ENCODE results near the gene WWOX.

Gene WWOX

DNA sequence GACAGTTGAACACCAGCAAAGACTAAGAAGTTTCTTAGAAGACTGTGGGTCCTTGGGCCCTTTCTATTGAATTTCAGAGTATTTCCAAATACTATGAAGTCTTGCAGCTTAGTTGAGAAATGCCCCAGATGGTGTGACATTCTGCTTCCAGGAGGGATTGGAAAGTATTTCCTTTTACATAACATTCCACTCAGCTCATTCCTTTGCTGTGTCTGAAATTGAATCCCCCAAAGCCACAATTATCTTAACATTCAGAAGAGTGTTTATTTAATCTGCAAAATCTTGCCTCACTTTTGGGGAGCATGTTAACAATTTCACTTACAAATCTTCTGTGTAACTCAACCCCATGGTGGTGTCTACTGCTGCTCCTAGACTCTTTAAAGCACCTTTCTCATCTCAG, 307.7 kb downstream of the WWOX start:
- FAIRE-seq = no peak

DNA sequence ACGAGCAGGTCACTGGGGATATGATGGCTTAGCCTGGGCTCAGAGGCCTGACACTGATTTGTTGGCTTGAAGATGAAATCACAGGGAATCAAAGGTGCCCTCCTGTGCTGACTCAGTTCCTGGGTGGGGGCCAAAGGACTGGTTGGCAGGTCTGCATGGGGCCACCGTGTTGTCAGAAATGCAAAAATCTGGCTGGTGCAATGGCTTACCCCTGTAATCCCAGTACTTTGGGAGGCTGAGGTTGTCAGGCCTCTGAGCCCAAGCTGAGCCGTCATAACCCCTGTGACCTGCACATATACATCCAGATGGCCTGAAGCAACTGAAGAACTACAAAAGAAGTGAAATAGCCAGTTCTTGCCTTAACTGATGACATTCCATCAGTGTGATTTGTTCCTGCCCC, 314.2 kb downstream of the WWOX start:
- no peak for FAIRE-seq

DNA sequence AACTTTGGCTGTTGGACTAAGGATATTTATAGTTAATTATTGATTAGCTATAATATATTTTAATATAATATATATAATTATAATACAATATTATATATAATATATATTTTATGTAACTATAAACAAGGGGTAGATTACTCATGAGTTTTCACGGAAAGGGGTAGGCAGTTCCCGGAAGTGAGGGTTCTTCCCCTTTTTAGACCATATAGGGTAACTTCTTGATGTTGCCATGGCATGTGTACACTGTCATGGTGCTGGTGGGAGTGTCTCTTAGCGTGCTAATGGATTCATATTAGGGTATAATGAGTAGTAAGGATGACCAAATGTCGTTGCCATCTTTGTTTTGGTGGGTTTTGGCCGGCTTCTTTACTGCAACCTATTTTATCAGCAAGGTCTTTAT, 315.6 kb downstream of the WWOX start:
- FAIRE-seq = no peak

DNA sequence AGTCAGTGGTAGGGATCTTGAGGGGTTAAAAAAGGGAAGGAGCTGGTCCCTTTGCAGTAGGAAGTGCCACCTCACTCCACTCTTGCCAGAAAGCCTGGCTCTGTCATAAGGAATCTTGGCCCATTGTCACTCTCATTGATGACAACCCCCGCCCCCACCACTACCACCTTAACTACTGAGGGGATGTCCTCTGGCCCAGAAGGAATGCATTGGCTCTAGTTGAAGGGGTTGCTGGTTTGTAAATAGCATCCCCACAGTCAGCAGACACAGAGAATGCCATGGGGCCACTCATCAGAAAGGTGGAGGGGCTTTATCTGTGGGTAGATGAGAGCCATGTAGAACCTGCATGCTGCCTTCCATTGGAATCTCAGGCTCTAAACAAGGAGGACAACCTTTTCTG, 316.2 kb downstream of the WWOX start:
- no peak for FAIRE-seq

DNA sequence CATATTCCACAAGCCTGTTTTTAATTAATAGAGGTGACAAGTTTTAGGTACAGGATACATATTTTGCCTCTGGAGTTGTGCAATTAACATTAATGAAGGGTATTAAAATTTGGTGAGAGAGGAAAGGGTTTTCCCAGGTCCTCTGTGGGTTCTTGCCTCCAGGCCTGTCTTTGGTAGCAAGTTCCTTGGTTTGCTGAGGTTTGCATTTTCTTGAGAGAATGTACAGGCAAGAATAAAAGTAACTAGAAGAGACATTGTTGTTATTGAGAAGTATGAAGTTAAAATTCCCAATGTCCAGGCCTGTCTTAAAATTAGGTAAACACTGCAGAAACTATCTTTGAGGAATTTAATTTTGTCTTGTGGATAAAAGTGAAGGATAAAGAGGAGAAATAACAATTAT, 316.9 kb downstream of the WWOX start:
- FAIRE-seq = no peak

DNA sequence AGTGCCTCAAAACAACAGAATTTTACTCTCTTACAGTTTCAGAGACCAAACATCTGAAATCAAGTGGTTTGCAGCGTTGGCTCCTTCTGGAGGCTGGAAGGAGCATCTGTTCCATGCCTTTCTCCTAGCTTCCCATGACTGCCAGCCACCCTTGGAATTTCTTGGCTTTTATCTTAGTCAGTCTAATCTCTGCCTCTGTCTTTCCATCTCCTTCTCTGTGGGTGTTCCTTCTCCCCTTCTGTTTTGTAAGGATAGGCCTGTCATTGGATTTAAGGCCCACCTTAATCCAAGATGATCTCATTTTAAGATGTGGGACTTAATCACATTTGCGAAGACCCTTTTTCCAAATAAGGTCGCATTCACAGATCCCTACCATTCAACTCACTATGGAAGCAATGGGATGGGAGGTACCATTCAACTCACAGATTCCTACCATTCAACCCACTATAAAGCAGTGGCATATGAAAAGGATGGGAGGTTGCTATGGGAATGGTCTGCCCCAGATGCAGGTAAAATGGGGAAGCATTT, 321.8 kb downstream of the WWOX start:
- no peak for FAIRE-seq

DNA sequence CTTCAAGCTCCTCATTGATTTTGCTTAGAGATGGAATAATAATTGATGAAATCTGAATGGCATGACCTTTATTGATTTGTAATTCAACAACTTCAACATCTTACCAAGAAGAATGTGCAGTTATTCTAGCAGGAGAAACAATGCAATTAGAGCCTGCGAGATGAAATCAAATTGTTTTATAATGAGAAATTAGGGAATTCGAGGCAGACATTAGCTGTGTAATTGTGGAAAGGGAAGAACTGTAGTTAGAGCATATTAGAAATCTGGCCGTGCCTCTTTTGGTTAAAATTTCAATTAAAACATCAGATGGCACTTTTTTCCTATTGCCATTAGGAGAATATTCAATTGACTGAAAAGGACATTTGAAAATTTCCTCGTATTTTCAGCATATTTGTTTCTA, 325.8 kb downstream of the WWOX start:
- FAIRE-seq = no peak

DNA sequence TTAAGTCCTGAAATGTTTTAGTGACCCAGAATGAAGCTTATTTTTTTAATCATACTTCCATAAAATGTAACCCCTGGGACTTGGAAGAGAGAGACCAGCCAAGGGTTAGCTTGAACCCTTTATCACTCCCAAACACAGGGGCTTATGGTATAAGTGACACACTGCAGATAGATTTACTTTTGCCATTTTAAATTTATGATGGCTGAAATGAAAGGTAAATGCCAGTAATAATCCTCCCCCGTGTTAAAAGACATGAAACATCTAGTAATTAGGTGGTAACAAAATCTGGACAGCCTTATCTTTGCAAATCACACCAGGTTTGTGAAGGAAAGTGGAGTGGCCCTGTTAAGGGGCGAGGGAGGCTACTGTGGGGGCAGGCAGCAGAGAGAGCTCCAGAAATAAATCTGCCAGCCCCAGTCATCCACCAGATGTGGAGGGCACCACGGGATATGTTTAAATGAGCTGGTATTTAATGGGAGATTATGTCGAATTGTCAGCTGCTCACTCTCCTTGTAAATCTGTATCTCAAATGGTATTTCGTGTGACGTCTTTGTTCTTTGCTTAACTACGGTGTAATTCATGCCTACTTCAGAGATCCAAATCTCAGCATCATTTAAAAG, 326.5 kb downstream of the WWOX start:
- FAIRE-seq = no peak

DNA sequence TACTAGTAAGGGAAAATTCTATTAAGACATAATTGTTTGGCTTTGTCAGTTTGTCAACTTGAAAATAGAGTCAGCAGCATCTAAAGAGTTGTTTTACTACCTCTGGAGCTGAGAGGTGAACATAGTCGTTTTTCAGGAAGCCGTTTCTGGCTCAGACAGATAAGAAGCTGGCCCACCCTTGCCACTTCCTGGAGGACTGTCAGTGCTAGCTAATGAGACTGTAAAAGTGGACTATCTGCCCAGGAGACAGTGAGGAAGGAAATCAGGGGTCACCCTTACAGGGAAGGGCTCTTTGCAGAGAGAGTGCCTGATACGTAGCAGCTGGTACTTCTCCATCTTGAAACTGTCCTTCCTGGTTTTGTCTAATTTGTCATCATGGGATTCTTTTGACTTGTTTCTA, 328.7 kb downstream of the WWOX start:
- no peak for FAIRE-seq

DNA sequence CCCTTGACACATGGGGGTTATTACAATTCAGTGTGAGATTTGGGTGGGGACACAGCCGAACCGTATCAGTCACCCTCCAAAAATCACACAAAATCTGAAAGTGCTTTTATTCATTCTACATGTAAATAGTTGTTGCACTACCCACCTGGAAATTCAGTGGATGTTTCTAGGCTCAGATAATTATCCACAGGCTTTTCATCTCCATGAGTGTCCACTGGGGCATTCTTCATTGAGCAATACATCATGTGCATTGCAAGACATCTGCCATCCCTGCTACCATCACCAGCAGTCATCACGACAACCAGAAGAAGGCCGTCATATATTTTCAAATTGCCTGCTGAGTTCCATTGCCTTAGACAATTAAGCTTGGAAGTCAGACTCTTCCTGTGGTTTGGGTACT, 330.8 kb downstream of the WWOX start:
- no peak for FAIRE-seq

DNA sequence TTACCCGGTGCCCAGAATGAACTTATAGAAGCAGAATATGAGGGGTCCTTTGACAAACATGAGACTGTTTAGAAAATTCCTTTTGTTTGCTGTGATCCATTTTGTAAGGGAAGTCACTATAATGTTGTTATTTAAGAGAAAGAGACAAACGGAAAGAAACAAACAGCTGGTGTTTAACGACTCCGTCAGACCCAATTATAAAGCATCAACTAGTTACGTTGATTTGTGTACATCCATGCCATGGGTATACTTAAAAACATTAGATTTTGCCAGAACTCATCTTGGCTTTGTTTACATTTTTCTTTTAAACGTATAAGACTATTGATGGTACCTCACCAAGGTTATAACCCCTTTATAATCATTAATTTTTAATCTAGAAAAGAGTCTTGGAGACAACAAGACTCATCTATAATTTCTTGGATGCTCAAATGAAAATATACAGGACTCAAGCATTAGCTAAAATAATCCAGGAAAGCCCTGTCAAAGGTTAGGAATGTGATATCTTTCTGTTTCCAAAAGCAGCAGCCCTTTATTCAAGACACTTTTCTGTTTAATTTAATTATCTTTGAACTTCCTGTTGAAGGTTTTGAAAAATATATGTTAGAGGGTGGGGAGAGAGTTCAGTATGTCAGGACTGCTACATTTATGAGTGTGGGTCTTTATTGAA, 331.7 kb downstream of the WWOX start:
- no peak for FAIRE-seq

DNA sequence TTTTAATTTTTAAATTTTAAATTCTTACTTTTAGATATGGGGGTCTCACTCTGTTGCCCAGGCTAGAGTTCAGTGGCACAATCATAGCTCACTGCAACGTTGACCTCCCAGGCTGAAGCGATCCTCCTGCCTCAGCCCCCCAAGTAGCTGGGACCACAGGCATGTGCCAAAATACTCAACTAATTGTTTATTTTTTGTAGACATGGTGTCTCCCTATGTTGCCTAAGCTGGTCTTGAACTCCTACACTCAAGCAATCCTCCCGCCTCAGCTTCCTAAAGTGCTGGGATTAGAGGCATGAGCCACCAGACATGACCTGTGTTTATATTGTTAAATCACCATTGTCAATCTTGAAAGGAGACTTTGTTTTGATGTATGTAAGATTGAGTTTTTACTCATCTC, 332.2 kb downstream of the WWOX start:
- FAIRE-seq = no peak

DNA sequence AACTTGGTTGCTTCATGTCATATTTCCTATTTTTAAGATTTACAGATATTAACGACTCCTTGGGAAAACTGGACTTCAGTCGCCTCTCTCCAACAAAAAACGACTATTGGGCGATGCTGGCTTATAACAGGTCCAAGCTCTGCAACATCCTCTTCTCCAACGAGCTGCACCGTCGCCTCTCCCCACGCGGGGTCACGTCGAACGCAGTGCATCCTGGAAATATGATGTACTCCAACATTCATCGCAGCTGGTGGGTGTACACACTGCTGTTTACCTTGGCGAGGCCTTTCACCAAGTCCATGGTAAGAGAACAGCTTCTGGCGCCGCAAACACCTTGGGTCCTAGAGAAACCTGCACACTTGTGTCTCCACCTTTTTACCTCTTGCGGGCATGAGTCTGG, 333.0 kb downstream of the WWOX start:
- no peak for FAIRE-seq

DNA sequence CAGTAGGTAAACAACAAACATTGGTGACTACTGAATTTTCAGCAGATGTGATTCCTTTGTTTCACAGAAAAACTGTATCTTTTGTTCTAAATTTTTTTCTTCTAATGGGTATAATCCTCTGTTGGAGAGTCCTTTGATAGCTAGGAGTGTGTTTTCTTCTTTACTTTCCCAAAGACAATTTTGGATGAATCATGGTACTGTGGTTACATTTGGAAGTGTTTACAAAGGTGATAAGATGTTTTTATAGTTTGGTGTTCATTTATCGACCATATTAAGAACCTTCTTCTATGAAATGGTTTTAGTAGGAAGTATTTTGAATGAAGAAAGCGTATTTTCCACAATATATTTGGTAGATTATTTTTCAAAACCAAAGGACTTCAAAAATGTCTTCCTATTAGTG, 333.7 kb downstream of the WWOX start:
- FAIRE-seq = no peak

DNA sequence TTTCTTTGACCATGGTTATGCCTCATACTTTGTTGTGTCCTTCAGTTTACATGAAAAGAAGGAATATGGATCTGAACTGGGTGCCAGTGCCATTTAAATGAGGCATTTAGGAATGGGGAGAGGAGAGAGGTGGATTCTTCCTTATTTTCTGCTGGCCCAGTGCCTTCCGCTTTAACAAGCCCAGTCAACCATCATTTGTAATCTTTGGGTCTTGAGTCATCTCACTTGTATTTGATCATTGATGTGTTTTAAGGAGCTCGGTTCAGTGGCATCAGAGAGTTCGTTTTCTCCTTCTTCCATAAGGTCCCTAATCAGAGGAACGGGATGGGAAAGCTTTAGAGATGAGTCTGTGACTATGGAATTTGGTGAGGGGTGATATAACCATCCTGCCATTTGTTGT, 334.9 kb downstream of the WWOX start:
- no peak for FAIRE-seq

DNA sequence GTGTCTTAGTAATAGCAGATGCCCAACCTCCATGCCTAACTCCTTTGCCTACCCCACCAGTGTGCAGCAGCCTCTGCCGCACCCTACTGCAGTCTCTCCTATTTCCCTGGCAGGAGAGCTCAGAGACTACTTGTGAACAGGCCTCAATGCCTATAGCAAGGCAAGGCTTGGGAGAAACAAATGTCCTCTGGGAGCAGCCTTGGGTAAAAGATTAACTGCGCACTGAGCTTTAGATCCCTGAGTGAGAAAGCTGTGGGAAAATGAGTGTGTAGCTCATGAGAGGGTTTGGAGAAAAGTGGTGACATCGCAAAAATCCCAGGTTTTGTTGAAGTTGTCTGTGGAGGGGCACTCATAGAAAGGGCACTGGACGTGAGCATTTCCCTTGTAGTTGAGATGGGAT, 335.8 kb downstream of the WWOX start:
- no peak for FAIRE-seq

DNA sequence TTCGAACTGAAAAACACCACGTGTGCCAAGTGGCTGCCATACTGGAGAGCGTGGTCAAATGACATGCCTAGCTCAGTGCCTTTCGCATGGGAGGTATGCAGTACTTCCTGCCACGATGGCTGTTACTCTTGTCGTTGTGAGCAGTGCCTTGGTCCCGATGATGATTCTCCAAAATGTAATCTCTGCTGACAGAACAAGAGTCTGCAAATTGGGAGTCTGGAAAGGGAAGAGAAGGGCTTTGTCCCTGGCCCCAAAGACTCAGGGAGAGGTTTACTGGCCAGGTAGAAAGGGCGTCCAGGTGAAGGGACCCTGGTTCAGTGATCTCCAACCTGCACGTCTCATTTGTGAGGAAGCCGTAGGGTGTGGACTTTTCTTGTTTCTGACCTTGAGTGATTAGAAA, 336.6 kb downstream of the WWOX start:
- no peak for FAIRE-seq

DNA sequence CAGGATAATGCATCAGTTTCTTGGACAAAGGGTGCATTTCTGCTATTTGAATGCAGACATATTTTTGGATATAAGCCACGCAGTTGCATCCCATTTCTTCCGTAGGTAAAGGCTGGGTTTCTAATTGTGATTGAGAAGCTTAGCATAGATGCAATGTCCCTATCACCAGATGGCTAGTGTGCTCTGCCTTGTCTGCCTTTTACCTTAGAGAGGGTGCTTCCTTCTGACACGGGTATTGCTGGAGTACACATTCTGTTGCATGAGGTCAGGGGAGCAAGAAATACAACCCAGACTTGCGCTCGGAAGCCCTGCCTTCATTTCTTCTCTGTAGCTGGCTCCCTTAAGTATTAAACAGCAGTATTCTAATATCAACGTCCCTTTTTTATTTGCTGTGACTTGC, 337.4 kb downstream of the WWOX start:
- no peak for FAIRE-seq

DNA sequence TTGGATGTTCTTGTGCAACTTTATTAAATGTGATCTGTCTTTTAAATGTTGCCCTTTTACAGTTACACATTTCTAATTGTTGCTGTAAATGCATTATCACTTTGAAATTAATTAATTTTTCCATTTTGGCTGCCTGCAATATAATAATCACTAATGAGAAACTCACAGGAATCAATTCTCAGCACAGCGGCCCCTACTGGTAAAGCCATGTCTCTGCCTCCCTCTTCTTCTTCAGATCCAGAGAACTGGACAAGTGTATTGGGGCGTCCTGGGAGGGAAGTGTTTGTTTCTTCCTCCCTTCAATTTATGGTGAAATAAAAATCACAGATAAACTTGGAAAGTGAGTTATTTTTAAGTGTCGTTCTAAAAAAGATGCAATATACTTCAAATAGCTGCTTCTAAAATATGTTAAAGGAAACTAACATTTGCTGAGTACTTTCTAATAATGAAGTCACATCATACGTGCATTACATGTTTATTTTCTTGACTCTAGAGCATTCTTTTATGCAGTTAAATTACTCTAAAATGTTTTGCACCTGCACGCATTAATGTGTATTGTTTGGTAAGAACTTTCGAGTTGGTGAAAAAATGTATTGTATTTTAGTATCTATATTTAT, 338.0 kb downstream of the WWOX start:
- FAIRE-seq = no peak

DNA sequence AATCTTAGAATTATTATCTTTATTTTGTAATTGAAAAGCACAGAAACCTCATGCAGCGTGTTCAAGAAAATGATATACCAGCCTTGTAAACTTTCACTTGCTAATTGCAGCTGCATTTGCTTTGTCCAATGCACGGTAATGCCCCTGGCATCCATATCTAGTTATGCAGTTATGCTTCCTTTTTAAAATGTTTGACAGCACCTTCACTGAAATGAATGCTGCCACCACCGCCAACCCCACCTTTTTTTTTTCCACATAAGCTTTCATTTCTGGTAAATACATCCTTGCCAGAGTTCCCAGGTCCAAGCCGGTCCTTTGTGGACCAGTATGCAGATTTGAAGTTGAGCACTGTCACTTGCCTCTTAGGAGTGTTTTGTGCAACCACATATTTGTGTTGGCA, 338.8 kb downstream of the WWOX start:
- no peak for FAIRE-seq

DNA sequence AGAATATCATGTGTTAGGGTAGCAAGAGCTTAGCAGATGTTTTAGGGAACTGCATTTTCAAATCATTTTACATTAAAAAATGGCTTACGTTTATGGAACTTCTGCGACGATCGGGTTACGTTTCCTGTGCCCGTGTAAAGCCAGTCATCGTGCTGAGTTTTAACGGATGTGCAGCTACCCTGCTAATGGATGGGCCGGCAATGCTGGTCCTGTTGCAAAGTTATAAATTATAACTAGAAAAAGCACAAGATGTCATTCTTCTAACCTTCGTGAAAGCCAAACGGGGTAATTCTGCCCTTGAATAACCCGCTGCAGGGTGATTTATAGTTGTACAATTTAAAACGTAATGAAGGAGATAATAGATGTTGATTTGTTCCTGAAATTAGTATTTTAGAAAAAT, 339.2 kb downstream of the WWOX start:
- no peak for FAIRE-seq

DNA sequence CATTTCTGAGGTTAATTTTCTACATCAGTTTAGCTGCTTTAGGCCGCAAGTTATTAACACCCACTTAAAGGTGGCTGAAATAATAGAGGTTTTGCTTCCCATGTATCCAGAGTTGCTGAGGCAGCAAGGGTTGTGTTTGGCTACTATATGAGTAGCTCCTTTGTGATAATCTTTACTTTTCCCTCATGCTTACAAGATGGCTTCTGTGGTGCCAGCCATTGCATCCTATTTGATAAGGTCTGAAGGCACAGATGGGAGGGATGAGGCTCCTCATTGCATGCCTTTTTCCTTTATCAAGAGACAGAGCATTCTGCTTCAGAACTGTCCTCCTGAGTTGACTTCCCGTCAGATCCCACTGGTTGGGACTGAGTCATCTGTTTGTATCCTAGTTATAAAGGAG, 340.2 kb downstream of the WWOX start:
- no peak for FAIRE-seq

DNA sequence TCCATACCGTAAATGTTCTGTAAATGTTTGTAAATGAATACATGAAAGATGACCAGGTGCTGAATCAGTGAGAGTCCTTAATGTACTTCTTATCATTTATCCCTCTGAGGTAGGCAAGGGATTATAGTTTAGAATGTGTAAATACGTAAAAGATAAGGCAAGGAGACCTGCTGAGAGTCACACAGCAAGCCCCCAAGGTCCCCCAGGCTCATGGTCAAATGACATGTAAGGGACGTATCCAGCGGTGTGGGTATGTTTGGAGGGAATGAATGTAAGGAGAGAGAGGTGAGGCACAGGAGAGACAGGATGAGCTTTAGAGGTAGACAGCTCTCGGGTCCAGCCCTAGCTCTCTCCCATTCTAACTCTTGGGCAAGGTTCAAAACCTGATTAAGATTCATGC, 341.8 kb downstream of the WWOX start:
- no peak for FAIRE-seq

DNA sequence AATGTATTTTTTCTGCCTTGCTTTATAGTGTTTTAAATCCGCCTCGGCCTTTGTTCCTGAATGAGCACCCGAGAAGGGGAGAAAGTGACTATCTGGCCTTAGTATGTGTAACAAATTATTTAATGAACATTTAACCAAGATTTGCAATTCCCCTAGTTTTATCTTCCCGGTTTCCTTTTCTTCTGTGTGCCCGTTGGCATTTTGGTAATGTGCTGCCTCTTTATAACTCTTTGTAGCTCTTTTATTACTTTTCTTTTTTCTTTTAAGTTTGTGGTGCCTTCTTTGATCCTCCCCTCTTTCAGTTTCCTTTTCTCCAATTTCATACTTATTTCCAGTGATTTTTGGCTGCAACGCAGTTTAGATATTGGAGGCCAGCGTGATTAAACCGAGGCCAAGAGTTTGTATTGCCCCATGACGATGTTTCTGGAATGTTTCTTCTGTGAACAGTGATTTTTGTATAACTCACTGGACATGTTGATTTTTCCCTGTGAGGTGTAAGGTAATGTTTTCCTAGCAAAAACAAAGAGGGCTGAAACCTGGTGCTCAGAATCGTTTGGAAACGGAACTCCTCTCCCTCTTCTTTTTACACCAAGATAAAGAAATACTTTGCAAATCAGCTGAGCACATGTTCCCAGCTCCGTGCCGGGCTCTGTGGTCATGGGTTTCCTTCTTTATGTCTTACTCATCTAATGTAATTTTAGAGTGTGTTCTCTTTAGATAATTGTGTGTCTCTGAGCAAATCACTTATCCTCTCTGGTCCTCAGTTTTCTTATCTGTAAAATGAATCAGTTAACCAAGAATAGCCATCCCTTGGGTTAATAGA, 344.3 kb downstream of the WWOX start:
- no peak for FAIRE-seq

Measured in TTC549 (cell line).